GM19452 (cell line): ENCODE results near the gene FBXO7.

Source experiments
- ATAC-seq: cut with Tn5 transposase; IDR thresholded peaks from one replicate; pipeline ENCODE4 v1.9.1; 2021; ENCODE audit not compliant: unreplicated experiment

FBXO7 gene

DNA sequence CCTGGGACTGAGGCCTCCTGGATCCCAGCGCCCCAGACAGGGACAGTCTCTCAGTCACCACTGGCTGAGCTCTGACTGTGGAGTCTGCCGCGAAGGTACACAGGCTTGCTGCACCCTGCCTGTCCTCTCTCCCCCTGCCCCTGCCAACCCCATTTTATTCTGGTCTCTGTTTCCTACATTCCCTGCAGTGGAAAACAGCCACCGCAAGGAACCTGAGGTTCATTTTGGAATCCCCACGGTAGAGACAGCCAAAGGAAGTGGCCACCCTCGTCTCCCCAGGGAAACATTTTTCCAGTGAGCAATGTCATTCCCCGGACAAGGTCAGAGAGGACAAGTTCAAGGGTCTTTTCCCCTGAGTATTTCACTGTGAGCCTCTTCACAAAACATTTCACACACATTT is 56.6 kb downstream of the FBXO7 start:
- no peak for ATAC-seq

DNA sequence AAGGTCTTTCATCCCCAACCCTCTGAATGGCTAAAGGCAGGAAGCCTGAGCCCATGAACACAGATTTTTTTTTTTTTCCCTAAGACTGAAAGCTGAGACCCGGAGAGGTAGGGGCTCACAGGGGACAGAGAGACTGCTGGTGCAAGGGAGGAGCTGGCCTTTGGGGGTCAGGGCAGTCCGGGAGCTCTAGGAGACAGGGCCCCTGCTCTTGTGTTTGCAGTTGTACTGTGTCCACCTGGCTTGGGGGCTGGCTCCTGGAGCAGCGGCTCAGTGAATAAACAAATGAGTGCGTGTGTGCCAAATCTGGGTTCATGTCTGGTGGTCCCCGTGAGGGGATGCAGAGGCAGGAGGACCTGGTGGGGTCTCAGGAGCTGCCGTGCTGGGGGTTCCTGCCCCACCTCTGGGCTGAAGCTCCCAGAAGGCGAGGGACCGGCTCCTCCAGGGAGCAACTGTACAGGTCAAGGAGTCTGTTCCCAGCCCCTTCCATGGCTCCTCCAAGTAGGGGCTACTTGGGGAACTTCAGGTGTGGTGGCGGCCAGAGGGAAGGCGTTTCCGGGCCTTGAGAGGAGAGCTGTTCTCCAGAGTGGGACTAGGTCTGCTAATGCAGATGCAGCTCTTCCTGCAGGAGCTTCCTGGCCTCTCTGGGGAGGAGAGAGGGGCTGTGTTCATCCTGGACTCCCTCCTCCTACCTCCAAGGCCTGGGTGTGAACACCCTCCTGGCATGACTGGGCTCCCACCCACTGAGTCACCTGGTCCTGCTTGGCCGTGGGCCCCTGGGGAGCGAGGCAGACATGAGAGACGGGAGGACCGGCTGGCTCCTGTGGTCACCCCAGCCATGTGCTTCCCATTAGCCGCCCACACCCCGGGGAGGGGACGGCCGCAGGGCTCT is 57.6 kb downstream of the FBXO7 start:
- ATAC-seq: no peak

DNA sequence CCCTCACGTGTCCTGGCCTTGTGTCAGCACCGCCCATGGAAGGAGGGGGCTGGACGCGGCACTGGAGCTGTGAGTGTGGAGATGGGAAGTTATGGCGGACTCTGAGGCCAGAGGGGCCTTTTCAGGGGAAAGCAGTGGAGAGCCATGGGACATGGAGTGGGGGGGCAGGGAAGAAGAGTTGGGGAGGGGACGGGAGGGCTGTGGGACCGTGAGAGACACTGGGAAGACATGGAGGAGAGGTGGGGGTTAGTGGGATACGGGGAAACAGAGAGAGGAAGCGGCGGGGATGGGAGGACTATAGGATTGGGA is 58.2 kb downstream of the FBXO7 start:
- no peak for ATAC-seq

DNA sequence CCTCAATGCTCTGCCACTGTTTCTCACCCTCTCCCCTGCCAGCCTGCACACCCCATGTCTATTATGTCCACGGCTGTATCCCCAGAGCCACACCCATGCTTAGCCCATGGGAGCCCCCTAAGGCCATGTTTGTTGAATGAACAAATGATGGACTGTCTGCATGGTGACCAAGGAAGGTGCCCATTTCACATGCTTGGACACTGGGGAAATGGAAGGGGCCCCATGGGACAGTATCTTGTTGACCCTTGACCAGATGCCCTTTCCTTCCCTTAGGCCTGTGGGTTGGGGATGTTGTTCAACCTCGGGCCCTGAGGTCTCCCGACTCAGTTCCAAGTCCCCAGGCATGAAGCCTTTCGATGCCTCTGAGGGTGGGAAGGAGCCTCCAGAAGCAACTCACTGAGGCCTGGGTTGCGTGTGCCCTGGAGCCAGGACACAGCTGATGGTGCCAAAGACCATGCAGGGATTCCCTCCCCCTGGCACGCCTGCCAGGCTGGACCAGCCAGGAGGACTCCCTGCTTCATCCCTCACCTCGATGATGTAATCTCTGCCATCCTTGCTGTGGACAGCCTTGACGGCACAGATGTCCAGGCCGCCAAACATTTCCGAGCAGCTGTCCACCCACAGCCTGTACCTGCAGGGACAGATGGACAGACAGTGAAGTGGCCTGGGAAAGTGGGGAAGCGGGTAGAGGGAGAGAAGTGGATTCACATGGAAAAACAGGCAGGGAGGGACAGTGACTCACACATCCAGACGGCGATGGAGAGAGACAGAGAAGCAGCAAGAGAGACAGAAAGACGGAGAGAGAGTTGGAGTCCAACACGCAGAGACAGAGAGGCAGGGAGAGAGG is 58.9 kb downstream of the FBXO7 start:
- no peak for ATAC-seq

DNA sequence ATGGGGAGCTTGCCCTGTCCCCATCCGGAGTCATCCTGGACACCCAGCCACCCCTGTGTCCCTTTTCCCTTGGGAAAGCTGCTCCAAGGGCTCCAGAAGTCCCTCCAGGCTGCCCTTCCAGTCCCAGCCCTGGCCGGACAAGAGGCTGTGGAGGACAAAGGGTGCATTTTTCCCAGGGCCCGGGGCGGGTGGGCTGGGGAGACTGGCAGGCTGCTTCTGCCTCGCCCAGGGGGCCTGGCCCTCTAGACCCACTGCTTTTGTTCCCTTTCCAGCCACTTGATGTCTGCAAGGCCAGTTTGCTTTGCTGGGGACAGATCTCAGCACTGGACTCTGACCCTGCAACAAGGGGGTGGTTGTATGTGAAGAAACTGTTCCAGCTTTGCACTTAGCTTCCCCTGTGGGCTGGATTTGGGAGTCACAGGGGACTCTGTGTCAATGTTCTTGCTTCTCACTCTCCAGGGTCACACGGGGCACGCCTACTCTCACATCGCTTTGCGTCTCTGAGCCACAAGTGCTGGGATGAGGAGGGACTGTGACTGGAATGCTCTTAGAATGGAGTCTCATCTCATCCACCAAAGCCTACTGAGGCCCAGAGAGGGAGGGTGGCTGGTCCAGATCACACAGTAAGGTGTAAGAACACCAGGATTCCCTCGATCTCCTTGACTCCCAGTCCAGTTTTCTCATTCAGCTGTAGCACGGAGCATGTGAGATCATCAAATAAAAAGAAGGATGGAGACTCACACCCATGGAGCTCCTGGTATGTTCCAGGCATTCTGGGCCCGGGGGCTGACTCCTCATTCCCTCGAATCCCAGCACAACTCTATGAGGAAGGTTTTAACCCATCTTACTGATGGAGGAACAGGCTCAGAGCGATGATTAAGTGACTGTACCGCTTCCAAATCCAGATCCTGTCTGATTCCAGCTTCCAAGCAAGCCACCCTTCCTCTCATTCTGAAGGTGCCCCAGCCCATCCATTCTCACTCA is 59.9 kb downstream of the FBXO7 start:
- no peak for ATAC-seq

DNA sequence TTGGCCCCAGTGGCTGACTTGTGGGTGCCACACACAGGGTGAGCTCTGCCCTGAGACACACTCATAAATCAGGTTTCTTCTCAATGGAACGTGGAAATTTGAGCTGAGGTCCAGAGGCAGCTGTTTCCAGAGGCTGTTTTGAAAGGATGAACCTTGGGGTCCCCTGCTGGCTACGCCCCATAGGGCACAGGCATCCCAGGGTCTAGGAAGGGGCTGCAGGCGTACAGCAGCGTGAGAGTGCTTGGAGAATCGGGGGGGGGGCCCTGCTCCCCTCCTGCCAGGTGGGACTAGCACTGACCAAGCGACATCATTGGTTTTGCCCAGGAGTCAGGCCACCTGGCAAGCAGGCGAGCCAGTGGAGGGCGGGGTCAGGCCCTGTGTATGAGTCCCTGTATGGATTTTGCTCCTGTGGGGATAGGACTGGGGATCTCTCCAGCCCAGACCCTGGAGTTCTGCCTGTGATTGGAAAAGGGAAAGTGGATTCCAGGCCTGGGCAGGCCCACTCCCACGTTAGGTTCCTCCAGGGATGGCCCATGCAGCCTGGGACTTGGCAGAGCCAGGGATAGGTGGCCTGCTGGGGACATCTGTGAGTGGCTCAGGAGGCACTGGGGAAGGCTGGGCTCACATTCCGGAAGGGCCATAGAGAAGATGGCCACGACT is 61.0 kb downstream of the FBXO7 start:
- ATAC-seq: no peak

DNA sequence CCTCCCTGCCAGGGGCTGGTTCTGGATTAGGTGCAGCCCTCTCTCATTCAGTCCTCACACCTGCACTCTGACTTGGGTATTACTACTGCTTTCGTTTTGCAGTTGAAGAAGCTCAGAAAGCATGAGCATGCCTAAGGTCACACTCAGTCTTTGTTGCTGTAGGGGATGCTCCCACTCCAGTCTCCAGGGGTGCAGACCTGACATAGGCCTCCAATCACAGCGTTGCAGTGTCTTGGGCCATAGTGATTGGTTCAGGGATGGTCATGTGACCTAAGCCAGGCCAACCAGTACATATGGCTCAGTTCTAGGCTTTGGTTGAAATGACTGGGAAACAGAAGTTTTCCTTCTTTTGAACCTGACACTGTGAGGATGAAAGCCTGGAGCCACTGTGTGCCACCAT is 61.7 kb downstream of the FBXO7 start:
- no peak for ATAC-seq

DNA sequence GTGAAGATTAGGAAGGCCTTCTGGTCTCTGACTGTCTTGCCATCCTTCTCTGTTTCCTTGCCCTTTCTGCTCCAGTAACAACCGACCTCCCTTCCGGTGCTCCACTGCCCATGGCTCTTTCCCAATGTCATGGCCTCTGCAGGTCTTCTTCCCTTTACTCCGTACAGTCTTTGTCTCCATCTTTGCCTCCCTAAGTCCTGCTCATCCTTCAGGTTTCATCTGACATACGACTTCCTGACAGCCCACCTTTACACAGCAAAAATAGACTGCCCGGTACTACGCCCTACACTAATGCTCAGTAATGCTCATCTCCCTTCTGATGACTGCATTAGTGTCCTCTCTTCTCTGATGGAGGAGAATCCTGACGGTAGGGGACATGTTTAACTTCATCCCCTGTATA is 63.9 kb downstream of the FBXO7 start:
- no peak for ATAC-seq

DNA sequence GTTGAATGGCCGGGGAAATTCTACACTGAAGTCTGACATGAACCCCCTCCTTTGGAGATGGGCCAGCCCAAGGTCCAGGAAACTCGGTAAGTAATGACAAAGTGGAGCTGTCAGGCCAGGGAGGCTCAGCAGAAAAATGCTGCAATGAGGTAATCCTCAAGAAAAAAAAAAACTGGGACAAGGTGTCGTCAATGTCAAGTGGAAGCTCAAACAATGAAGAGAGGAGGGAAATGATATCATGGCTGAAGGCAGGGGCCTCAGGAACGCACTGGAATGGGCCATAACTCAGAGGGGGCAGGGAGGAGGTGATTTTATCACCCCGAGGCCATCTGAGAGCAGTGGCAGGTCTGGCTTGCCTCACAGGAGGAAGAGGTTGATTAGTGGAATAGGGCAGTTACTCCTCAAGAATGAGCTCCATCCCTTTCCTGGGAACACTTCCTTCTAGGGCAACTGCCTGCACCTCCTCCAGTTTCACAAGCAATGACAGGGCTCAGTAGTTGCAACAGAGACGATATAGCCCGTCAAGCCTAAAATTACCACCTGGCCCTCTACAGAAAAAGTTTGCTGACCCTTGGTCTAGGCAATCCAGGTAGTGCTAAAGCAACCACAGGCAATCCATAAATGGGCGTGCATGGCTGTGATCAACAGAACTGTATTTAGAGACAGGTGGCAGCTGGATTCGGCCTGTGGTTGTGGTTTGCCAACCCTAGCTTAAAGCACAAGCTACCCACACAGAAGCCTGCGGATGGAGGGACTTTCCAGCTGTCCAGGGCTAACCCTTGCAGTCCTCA is 65.2 kb downstream of the FBXO7 start:
- no peak for ATAC-seq

DNA sequence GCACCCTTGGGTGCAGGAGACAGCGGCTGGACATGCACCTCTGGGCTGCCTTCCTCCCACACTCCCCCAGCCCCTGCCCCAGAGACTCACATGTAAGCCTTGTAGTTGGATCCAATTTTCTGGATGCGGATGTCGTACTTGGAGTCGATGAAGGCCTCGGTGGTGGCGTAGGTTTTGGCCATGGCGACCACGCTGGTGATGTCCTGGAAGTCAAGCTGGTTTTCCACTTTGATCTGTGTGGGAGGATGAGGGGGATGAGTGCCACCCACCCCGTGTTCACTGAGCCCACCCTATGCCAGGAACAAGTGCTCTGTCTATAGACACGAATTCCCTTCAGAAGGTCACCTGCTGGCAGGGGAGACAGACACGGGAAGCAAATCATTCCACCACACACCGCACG is 66.9 kb downstream of the FBXO7 start:
- ATAC-seq: no peak

DNA sequence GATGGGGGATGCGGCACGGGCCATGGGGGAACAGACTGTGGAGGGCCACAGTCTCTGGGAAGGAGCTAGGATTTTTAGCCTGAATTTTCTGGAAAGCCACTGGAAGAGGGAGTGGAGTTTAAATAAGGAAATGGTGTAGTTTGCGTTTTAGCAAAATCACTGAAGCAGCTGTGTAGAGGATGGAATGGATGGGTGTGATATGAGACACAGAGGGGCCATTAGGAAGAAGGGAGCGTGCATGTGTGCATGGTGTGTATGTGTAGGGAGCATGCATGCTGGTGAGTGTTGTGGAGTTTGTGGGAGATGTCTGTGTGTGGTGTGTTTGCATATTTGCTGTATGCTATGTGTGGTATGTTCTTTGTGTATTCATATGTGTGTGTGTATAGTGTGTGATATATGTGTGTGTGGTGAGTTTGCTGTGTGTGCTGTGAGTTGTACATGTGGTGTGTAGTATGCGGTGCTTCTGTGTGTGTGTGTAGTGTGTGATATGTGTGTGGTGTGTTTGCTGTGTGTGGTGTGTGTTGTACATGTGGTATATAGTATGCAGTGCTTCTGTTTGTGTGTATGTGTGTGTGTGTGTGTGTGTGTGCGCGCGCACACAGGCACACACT is 67.6 kb downstream of the FBXO7 start:
- ATAC-seq: no peak

DNA sequence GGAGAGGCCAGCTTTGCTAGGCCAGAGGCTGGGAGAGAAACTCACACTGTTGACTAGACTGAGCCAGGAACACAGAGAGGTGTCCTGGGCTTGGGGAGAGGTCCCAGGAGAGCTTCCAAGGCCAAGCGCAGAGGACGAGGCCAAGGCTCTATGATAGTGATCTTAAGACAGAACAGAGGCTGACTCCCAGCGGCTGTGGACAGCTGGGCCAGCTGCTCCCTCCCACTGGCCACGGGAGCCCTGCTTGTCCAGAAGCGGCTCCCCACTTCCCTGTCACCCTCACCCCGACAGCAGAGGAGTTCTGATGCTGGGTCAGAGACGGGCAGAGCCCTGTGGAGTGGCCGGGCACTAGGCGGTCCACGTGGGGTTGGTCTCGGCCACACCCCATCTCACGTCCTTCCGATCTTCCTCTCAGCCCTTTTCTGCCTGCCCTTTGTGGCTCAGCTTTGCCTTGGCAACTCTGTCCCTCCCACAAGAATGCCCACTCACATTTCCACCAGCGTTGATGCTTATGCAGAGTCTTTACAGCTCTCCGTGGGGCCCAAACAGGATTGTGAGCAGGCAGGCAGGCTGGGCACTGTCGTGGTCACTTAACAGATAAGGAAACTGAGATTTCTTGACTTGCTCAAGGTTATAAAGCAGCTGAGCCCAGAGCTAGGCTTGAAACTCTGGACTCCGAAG is 68.2 kb downstream of the FBXO7 start:
- ATAC-seq: no peak

DNA sequence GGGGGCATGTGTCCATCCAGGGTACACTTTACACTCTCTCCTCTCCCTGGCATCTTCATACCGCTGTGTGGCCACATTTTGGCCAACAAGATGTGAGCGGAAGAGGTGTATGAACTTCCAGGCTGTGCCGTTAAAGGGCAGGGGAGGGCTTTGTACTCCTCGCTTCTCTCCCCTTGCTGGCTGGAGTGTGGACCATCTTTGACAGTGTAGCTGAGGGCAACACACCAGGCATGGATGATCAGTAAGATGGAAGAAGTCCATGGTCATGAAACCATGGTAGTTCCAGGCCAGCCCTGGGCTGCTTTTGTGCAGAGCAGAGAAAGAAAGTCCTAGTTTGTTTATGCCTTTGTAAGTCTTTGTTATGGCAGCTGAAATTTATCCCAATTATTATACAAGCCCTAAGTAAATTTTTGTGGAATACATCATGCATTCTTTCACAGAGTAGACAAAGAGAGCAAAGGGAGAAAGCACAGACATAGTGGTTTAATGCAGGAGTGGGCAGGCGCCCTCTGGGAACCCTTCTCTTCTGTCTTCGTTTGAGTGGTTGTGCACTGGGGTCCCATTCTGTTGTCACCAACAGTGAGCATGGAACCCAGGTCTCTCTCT is 70.4 kb downstream of the FBXO7 start:
- ATAC-seq: no peak

DNA sequence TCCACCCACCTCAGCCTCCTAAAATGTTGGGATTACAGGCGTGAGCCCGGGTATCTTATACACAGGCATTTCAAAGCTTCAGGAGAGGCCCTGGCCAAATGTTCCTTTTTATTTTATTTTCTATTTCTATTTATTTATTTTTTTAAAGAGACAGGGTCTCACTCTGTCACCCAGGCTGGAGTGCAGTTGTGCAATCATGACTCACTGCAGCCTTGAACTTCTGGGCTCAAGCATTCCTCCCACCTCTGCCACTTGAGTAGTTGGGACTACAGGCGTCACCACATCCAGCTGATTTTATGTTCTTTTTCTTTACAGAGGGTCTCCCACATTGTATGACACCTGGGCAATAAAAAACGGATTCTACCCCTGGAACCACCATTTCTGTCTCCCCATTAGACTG is 71.2 kb downstream of the FBXO7 start:
- ATAC-seq: no peak

DNA sequence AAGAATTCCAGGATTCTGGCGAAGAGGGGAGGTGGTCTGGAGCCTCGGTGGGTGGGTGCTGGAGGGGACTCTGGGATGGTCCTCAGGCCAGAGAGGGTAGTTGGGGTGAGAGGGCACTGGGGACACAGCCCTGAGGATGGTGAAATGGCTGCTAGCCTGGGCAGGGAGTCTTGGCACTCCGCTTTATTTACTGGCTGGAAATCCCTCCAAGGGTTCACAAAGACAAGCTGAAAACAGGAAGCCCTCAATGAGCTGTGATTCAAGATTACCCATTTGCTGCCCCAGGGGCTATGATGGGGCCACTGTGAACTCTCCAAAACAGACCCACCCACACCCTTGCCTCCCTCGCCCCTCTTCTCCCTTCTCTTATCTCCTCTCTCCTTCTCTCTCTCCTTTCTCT is 71.9 kb downstream of the FBXO7 start:
- ATAC-seq: no peak

DNA sequence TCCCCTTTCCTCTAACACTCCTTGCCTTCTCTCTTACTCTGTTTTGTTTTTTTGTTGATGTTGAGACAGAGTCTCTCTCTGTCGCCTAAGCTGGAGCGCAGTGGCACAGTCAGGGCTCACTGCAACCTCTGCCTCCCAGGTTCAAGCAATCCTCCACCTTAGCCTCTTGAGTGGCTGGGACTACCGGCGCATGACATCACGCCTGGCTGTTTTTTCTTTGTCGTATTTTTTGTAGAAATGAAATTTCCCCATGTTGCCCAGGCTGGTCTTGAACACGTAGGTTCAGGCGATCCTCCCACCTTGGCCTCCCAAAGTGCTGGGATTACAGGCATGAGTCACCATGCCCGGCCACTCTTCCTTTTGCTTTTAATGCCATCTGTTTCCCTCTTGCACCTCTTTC is 72.3 kb downstream of the FBXO7 start:
- ATAC-seq: no peak

DNA sequence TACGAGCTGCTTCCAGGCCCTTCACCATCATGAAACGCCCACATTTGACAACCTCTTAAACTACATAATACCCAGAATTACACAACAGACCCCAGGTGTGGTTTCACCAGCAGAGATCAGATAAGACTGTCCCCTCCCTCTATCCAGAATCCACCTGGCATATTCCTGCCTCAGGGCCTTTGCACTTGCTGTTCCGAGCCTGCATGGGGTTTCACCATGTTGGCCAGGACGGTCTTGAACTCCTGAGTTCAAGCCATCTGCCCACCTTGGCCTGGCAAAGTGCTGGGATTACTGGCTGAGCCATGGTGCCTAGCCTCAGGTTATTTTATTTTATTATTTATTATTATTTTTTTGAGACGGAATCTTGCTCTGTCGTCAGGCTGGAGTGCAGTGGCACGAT is 73.4 kb downstream of the FBXO7 start:
- no peak for ATAC-seq
